GM12872 (cell line): ENCODE data around the gene DAW1.

Experiments used
- CTCF ChIP-seq: IDR thresholded peaks from 3 replicates; pipeline ENCODE4 v1.5.1; 2011; ENCODE audit warnings: low read depth, mild to moderate bottlenecking, low read length, moderate library complexity; ENCODE audit not compliant: insufficient read depth

The DAW1 gene

GRCh38 chr2:227862741-227863588, 8.5 kb upstream of the DAW1 start:
- TF ChIP-seq CTCF = no peak

GRCh38 chr2:227864161-227864756, 7.2 kb upstream of the DAW1 start:
- no peak for TF ChIP-seq CTCF

- no peak for TF ChIP-seq CTCF
Measured at GRCh38 chr2:227865291-227865690, 6.1 kb upstream of the DAW1 start.

- no peak for TF ChIP-seq CTCF
Measured at GRCh38 chr2:227867386-227867785, 4.0 kb upstream of the DAW1 start.

GRCh38 chr2:227870710-227871374, 589 bp upstream of the DAW1 start:
- no peak for TF ChIP-seq CTCF

- TF ChIP-seq CTCF = no peak
Measured at GRCh38 chr2:227872676-227873075, 1.2 kb downstream of the DAW1 start.

- no peak for TF ChIP-seq CTCF
Measured at GRCh38 chr2:227876300-227876801, 4.9 kb downstream of the DAW1 start.
